NCI-H1930 (cell line): ENCODE results near the gene VPS13D.

ENCODE experiments used
- DNase-seq, 2 experiments: peaks; one replicate each; lab custom pipeline; 2025; lab: John Stamatoyannopoulos, UW

VPS13D gene

DNA sequence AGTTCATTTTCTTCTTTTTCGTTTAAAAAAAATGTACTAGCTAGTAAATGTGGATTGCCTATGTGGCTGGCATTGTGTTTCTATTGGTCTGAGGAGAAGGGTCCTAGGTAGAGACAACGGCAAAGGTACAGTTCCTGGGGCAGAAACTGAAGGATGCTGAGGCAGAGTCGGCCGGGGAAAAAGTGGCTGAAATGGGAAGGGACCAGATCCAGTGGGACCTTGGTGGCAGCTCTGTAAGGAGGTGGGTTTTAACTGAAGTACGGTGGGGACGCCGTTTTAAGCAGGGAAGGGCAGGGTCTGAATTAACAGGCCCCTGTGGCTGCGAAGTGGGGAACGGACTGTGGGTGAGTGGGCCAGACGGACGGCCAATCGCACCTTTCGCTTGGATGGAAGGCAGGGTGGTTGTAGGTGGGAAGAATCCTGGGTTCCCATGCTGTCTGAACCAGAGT, 420 bp upstream of the VPS13D start:
- DNase-seq = no peak

GRCh38 chr1:12230549-12231275, 882 bp downstream of the VPS13D start:
- no peak for DNase-seq

GRCh38 chr1:12231276-12231595, 1.4 kb downstream of the VPS13D start:
- no peak for DNase-seq

- DNase-seq = no peak
Measured at GRCh38 chr1:12232221-12232620, 2.4 kb downstream of the VPS13D start.

GRCh38 chr1:12244078-12244477, 14.2 kb downstream of the VPS13D start:
- DNase-seq = peak in 1 of 2 experiments; percentile 11

GRCh38 chr1:12244585-12244984, 14.8 kb downstream of the VPS13D start:
- no peak for DNase-seq

- DNase-seq = no peak
Measured at GRCh38 chr1:12245116-12245515, 15.3 kb downstream of the VPS13D start.

DNA sequence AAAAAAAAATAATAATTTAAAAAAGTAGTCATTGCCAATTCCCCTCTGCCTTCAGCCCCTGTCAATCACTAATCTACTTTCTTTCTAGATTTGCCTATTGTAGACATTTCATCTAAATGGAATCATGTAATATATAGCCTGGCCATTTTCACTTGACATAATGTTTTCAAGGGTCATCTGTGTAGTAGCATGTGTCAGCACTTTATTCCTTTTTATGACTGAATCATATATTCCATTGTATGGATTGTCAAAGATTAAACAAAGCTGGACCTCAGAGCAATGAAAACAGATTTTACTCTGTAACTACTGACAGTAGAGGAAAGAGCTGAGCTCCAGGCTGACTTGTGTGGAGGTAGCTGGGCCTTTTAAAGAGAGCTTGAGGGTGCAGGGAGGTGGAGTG, 15.9 kb downstream of the VPS13D start:
- no peak for DNase-seq

DNA sequence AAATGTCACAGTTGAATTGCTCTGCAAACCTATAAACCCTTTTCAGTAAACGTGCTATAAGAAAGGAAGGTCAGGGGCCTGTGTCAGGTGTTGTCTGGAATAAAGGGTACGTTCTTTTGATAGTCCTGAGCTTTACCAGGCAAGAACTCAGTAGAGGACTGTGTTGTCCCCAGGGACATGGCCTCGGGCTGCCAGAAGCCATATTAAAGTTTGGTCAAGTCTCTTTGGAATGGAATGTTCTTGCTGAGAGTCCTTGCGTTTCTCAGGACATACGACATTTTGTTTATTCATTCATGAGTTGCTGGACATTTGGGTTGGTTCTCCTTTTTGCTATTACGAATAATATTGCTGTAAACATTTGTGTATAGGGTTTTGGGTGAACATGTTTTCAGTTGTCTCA, 16.8 kb downstream of the VPS13D start:
- no peak for DNase-seq

GRCh38 chr1:12249181-12249580, 19.4 kb downstream of the VPS13D start:
- DNase-seq = no peak

DNA sequence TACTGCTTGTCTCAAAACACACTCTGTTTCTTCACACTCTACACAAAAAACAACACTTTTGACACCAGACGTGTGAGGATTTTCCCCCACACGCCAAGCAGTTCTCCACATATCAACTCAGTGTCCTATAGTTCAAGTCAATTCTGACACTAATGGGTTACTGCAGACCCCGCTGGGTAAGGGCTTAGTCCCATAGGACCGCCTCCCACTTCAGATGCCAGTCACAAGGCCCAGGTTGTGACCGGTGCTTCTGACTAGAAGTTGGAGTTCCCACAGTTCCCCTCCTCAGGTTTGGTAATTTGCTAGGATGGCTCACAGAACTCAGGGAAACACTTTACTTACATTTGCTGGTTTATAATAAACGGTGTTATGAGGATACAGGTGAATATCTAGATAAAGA, 19.9 kb downstream of the VPS13D start:
- DNase-seq = no peak

DNA sequence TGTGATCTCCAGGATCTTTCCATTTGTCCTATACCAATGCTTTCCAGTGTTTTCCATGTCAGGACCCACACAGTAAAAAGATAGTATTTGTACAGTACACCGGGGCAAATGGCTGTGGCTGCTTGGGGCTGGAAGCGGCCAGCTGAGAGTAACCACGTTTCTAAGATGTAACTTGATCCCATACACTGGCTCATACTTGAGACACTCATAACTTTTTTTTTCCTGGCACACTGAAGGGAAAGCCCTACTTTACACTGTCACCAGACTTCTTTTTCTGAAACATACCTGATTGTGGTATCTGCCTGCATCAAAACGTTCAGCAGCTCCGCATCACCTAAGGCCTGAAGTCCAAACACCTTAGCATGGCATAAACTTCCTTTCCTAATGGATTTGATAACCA, 21.6 kb downstream of the VPS13D start:
- DNase-seq = no peak

DNA sequence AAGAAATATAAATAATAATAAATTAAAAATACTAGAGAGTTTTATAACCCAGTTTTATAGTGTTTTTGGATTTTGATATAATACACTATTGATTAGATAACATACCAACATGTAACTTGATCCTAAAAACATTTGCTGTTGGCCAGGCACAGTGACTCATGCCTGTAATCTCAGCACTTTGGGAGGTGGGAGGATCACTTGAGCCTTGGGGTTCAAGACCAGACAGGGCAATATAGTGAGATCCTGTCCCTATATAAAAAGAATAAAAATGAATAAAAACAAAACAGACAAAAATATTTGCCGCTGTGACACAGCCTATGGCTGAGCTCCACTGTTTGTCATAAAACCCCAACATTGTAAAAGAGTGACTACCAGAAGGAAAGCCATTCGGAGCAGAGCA, 26.1 kb downstream of the VPS13D start:
- DNase-seq = no peak

- no peak for DNase-seq
Measured at GRCh38 chr1:12258272-12258671, 28.4 kb downstream of the VPS13D start.

DNA sequence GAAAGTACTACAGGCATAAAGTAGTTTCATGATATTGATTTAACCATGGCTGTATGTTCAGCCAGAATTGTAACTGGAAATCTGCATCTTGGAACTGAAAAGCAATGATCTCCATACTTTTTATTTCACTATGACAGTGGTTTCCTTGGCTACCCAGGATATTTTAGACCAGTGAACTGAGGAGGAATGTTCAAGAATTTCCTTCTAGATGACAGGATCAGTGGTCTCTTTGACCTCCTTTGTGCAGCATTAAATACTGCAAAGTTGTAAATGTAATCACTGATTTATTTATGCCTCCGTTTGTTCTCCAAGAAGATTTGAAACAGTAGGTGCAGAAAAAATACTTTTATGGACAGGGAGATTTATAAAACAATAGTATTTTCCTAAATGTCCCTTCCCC, 39.5 kb downstream of the VPS13D start:
- no peak for DNase-seq

GRCh38 chr1:12271033-12271432, 41.2 kb downstream of the VPS13D start:
- no peak for DNase-seq

GRCh38 chr1:12272770-12273169, 42.9 kb downstream of the VPS13D start:
- DNase-seq = peak; percentile 25 to 68

DNA sequence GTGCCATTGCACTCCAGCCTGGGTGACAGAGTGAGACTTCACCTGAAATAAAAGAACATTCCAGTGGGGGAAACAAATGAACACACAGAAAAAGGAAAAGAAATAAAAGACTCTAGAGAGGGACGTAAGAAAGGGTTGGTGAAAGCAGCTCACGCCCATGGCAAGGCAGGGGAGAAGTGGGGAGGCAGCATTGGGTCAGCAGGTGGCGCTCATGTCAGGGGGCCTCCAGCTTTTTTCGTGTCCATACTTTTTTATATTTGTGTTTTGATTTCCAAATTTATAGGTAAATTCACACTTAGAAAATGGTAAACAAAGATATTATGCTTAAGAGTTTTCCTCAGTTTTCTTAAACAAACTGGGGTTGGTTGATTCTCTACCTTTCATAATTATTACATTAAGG, 45.5 kb downstream of the VPS13D start:
- peak in 1 of 2 experiments; percentile 4 for DNase-seq

DNA sequence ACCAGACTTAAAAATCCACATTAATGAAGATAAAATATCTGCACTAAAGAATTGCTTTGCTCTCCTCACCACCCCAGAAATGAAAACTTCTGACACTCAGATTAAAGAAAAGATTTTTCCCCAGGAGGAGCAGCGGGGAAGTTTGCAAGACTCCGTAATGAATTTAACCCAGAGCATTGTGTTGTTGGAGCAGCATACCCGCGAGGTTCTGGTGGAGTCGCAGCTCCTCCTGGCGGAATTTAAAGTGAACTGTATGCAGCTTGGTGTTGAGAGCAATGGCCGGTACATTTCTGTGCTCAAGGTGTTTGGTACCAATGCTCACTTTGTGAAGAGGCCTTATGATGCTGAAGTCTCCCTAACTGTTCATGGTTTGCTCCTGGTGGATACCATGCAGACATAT, 46.4 kb downstream of the VPS13D start:
- peak in 1 of 2 experiments; percentile 29 for DNase-seq

- no peak for DNase-seq
Measured at GRCh38 chr1:12279003-12279402, 49.2 kb downstream of the VPS13D start.

- DNase-seq = no peak
Measured at GRCh38 chr1:12279728-12280464, 50.1 kb downstream of the VPS13D start.

GRCh38 chr1:12282142-12282541, 52.3 kb downstream of the VPS13D start:
- no peak for DNase-seq

DNA sequence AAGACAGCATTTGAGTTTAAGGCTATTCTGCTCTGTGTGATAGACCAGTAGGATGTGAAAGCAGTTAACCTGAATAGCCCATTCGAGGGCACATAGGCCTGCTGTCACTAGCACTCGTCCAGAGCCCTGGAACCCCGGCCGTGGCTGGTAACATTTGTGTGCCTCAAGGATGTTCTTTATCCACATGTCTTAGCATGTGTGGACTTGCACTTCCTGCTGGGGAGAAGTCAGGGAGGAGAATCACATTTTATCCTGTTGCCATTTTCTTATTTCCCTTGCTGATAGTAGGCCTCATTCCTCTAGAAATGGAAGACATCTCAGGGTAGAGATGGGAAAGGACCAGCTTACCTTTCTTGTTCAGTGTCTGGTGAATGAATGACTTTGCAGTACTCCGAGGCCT, 54.7 kb downstream of the VPS13D start:
- no peak for DNase-seq
